GM04503 (cell line): ENCODE data around the gene ABHD17C.
"Not testable (repeated sequence)": the region's sequence is repeated elsewhere in the genome, so short reads cannot be mapped to it uniquely, and the experiment has no call there.

ENCODE experiments used
- DNase-seq: peaks from one replicate; pipeline ENCODE4 v3.0.0-alpha.2; 2012; ENCODE audit warnings: low read depth

The ABHD17C gene

DNA sequence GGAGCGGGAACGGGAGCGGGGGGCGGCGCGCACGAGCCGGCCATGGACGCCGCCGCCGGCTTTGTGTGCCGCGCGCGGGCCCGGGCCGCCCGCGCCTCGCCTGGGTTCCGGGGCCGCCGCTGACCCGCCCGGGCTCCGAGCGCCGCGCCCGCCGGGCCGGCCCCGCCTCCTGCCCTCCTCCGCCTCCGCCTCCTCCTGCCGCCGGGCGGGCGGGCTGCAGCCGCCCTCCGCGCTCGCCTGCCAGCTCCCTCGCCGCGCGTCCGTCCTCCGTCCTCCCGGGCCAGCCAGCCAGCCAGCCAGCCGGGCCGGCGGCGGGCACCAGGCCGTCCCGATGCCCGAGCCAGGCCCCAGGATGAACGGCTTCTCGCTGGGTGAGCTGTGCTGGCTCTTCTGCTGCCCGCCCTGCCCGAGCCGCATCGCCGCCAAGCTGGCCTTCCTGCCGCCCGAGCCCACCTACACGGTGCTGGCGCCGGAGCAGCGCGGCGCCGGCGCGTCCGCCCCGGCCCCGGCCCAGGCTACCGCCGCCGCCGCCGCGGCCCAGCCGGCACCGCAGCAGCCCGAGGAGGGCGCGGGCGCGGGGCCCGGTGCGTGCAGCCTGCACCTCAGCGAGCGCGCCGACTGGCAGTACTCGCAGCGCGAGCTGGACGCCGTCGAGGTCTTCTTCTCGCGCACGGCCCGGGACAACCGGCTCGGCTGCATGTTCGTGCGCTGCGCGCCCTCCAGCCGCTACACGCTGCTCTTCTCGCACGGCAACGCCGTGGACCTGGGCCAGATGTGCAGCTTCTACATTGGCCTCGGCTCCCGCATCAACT is at the start of gene ABHD17C:
TSS of gene ABHD17C (plus strand) at position 212 of the 812 bp plus-strand sequence. CDS start at position 332, 120 bp downstream.
- no peak for DNase-seq

DNA sequence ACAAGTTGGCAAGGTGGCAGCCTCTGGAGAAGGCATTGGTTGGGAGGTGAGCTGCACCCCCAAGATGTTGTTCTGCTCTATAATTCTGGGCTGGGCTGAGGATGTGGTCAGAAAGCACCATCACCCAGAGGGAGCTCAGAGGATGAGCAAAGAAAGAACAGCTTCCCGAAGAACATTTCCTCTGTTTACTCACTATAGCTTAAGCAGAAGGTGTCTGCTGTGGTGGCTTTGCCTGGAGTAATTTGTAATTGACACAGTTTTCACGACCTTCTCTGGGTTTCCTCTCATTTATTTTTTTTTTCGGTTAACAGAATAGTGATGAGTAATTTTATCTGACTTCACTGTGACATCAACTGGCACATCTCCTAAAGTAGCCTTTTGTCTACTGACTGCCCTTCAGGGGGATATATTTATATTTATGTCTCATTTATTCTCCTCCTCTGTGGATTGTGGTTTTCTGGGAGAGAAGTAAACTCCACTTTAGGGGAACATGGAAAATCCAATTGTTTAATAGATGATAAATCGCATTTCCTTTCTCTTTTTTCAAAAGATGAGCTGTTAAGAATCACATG is 49.5 kb upstream of the ABHD17C start:
- no peak for DNase-seq

DNA sequence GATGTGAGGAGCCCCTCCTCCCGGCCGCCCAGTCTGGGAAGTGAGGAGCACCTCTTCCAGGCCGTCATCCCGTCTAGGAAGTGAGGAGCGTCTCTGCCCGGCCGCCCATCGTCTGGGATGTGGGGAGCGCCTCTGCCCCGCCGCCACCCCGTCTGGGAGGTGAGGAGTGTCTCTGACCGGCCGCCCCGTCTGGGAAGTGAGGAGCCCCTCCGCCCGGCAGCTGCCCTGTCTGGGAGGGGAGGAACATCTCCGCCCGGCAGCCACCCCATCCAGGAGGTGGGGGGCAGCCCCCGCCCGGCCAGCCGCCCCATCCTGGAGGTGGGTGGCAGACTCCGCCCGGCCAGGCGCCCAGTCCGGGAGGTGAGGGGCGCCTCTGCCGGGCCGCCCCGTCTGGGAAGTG is 47.7 kb upstream of the ABHD17C start:
- not testable (repeated sequence) for DNase-seq

DNA sequence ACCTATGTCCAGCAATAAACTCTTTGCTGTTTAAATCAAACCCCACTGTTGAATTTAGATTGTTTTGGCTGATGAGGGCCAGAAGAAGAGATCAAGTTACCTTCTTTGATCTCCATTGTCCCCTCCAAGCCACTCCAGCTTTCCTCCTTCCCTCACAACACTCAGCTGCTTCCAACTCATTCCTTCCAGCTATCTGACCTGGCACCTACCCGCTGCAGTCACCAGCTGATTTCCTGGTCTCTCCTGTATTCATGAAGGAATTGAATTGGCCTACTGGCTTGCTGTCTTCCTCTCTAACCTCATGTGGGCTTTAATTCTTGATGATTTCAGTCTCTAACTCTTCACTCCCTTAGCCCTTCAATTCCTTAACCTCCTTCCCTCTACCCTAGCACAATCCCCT is 40.8 kb upstream of the ABHD17C start:
- DNase-seq = no peak

DNA sequence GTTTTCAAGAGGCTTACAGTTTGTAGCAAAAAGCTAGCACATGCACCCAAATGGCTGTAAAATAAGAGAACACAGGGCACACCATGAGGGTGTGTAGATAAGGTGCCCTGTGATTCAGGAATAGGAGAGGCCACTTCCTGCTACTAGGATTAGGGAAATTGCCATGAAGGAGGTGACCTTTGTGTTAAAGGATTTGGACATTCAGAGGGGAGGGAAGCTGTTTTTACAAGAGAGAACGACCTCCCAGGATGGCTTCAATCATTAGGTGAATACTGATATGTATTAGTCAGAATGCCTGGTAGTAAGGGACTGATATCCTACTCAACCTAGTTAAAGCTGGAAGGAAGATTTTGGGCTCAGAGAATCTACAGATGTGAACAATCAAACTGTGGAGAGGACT is 35.7 kb upstream of the ABHD17C start:
- no peak for DNase-seq

DNA sequence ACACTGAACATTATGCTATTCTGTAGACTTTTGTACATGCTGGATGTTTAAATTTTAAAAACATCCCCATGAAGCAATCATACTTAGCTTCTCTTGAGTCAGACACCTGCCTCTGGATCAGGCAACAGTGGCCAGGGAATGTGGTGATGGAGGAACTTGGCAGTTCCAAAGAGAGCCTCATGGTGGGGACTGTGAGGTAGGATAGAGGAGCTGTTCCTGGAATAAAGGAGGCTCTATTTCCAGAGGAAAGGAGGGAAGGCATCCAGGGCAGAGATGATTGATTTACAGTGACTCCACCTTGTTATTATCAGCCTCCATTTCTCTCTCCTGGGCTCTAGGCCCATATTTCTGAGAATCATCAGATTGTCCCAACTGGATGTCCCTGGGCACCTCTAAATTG is 35.0 kb upstream of the ABHD17C start:
- no peak for DNase-seq

DNA sequence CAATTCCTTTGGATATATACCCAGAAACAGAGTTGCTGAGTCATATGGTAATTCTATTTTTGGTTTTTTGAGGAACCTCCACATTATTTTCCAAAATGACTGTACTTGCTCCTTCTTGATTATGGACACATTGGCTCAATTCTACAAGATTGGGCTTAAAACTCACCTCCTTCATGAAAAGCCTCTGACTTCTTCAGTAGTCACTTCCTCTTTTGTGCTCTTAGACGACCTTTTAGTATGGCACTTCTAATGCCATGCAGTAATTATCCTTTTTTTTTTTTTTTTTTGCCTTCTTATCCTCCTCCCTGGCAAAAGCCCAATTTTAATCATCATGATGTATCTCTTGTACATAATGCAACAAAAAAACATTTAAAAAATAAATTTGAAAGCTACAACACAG is 33.0 kb upstream of the ABHD17C start:
- DNase-seq = no peak

DNA sequence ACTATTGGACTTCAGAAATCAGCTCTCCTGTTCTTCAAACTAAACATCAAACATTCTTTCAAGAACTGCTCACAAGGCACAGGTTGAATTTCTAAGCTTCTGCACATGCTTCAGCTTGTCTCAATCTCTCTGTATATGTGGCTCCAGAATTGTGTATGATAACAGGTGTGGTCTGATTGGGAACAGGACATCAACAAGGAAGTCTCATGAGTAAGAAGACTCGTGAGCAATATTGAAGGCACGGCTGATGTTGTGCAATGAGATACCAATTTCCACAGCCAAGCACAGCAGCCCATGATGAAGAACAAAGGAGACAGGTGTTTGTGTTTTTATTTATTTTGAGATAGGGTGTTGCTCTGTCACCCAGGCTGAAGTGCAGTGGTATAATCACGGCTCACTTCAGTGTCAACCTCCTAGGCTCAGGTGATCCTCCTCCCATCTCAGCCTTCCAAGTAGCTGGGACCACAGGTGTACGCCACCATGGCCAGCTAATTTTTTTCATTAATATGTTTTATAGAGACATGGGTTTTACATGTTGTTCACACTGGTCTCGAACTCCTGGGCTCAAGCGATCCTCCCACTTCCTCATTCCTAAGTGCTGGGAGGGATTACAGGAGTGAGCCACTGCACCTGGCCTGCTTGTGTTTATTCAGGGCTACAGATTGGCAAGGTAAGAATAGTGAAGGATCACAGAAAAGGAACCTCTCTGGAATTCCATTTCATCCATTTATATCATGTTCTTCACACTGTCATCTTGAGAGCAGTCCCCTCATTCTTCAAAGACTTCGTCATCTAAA is 32.2 kb upstream of the ABHD17C start:
- no peak for DNase-seq

DNA sequence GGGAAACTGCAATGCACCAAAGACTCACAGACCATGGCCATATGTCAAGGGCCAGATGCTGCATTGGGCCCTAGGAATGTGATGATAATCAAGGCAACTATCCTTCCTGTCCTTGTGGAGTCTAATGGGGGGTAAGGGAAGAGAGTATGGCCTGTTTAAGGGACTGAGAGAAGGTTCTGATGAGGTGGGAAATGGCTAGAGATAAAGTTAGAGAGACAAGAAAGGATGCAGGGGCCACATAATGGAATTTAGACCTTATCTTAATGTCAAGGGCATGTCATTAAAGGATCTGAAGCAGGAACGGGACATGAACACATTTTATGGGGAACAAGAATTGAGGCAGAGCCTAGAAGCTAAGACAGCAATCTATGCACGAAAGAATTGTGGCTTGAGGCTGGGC is 30.0 kb upstream of the ABHD17C start:
- DNase-seq = no peak

DNA sequence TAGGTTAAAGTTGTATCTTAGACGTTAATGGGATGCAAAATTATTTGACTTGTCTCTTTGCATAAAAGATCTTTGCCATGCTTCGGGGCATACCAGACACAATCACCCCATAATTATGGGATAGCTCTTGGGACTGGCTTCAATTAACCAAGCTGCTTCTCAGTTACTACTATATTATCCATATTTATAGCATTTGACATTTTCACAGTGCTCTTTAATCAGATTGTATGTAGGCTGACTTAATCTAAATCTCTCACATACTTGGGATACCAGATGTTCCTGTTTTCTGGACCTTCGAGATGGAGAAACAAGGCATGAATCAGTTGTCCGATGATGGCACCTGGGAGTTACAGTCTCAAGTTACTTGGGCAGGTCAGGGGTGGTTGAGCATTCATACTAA is 27.2 kb upstream of the ABHD17C start:
- DNase-seq = no peak

DNA sequence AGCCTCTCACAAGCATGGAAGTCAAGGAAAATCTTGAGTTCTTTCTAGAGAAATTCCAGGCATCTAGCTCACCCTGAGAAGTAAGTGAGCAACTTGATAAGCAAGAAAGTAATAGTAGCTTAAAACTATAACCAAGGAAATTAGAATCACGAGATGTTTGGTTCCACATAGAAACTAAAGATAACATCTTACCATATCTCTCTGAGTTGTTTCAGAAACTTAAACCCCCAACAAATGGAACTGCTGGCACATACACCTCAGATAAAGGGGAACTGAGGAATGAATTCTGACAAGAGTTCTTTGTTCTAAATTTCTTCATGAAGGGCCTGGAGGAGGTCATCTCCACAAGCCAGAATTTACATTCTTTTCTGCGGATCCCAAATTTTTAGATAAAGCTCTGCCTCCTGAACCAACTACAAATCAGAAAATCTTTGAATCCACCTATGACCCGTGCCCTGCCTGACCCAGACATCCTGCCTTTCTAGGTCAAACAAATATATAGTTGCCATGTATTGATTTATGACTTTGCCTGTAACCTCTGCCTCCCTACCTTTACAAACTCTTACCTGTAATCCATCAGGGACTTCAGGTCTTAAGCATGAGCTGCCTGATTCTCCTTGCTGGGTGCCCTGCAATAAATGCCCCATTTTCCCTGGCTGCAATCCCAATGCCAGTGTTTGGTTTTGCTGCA is 26.4 kb upstream of the ABHD17C start:
- DNase-seq = no peak

DNA sequence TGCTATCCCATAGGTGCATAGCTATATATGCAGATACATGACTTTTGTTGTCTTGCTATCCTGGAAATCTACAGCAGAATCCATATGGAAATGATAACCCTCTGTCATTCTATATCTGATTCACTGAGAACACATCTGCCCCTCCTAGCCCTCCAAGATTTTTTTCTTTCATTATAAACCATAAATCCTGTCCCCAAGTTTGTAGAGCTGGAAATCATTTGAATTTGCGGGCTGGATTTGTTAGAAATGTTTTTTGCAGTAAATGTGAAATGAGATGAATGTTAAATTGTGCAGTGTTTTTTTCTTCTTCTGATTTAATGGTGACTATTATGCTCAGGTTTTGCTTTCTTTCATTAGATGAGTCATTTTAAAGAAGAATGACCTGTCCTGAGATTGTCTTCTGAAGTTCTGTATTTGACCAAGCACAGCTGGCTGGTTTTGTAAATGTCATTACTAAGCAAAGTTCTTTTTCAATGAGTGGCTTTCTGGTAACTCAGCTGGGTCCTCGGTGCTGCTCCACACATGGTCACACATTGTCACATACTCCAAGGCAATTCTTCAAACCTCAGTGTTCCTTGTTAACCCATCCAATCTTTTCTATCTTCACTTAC is 25.3 kb upstream of the ABHD17C start:
- no peak for DNase-seq

DNA sequence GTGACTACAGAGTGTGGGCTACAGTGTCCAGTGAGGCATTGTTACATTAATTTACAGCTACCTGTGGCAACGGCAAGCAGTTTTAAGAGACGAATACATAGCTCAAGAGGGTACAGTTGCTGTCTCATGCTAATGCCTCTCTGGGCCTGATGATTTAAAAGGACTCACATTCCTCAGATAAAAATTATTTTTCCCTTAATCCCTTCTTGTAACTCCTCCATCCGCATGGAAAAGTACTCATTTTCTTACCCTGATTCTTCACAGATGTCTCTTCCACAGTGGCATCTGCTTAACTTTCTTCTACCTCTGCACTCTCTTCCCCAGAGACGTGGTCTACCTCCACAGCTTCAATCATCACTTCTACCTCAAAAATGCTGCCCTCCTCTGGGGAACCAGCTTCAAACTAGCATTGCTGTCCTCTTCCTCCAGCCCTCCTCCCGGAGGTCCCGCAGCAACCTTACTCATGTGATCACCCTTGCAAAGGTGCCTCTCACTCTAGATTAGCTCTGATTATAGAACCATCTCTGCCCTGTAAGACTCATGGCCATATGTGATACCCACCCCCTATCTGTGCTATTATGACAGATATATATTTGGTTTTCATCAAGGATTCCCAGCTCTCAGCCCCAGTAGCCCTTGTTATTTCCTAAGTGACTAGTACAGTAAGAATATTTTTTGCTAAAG is 21.4 kb upstream of the ABHD17C start:
- DNase-seq = no peak

DNA sequence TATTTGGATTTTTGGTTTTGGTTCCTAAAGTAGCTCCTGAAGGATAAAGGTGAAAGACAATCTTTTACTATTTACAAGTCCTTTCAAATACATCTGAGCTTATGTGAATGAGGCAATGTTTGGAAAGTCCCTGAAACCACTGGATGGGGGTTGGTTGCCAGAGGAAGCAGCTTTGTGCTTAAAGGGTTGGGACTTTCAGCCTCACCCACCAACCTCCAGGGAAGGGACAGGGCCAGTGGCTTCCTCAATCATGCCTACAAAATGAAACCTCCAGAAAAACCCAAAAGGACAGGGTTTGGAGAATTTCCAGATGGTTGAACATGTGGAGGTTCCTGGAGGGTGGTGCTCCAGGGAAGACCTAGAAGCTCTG is 20.9 kb upstream of the ABHD17C start:
- no peak for DNase-seq

DNA sequence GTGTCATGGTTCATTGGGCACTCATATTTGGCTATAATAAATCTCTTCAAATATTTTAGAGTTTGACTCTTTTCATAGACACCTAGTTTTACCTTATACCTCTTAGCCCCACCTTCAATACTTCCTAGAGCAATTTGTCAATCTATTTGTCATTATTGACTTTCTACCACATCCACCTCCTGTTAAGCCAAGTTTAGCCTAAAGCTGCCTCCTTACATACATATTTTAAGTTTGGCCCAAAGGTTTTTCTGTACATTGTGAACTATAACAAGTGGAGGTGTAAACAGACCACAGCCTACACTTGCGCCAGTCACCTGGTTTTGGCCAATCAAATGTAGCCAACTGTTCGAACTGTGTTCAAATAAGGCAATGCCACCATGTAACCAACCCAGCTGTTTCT is 18.1 kb upstream of the ABHD17C start:
- DNase-seq = no peak

DNA sequence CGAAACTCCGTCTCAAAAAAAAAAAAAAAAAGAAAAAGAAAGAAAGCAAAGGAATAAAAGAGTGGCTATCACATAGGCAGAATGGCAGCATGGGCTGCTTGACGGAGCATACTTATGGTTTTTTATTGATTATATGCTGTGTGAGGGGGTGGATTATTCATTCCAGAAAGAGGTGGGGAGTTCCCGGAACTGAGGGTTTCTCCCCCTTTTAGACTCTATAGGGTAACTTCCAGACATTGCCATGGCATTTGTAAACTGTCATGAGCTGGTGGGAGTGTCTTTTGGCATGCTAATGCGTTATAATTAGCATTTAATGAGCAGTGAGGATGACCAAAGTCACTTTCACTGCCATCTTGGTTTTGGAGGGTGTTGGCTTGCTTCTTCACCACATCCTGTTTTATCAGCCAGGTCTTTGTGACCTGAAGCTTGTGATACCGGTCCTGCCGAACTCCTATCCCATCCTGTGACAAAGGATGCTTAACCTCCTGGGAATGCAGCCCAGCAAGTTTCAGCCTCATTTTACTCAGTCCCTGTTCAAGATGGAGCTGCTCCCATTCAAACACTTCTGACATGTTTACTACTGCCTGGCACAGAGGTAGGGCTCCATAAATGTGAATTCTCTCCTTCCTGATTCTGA is 15.8 kb upstream of the ABHD17C start:
- no peak for DNase-seq

DNA sequence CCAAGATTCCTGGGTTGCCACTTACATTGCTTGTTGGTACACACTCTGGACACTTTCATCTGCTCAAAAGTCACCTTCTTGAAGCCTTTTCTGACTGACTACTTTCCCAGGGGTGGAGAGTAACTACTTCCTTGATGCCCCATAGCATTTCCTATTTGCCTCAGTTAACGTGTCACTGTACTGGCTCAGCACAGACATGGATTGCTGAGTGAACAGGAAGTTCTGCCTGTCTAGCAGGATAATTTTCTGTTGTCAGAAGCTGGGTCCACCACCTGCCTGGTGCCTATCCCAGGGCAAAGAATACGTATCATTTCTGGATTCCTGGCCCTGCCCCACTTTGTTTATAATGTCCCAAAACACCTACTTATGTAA is 15.3 kb upstream of the ABHD17C start:
- no peak for DNase-seq

DNA sequence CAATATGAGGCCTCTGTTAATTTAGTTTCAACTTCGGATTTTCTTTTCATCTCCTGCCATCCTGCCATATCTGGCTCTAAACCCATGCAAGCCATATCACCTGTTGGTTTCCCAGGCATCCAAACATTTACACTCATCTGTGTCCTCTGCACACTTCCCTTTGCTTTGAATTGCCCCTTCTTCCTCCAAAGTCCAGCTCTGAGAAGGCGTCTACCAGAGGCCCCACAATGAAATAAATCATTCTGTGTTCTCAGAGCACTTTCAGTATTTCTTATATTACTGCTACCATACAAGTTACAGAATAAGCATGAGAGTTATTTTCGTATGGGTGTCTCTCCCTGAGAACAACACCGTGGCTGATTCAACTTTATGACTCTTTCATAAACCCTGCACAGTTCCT is 12.9 kb upstream of the ABHD17C start:
- DNase-seq = no peak

DNA sequence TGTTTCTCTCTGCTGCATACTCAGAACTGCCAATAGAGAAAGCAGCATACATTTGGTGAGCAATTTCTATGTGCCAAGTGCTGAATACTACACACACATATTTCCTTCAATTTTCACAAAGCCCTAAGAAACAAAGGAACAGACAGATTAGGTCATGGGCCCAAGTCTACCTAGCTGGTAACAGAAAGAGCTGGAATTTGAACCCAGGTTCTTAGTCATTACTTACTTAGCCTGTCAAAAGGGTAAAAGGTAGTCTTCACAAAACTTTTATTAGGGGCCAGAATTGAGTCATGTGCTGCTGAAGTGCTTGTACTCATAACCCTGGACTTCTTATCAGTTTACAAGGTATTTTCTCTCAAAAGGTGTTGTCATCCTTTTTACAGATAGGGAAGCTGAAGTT is 10.4 kb upstream of the ABHD17C start:
- no peak for DNase-seq

DNA sequence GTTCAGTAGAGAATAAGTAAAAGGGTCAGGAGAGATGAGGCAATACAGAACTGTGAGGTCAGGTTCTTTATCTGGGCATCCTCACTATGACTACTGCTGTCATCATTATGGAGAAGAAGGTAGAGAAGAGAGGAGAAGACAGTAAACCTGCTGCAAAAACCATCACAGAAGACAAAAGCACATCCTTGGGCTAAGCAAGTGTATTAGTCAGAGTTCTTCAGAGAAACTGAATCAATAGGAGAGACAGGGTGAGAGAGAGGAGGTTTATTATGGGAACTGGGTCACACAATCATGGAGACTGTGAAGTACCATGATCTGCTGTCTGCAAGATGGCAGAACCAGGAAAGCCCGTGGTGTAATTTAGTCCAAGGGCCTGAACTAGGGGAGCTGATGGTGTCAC is 9.5 kb upstream of the ABHD17C start:
- DNase-seq = no peak

DNA sequence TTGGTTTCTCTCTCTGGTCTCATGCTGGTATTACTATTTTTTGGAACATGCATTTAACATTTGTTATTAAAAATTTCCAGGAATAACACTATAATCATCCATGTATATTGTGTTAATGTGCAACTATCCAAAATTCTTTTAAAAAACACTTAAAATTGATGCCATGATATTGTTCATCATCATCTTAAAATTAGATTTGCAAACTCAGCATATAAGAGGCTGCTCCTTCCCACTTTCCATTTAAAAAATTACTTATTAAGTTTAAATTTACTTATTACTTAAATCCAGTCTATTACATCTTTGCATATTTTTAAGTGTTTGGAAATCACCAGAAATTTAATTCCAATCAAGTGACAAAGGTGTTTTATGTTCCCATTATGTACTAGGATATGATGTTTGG is 5.8 kb upstream of the ABHD17C start:
- no peak for DNase-seq
